Activated naive CD8-positive, alpha-beta T cell treated with anti-CD3 and anti-CD28 coated beads, Interleukin-2, amount 50 U/mL, for 24 hours (primary cell): Measurements from ENCODE around the gene PDE3B.
"Not testable (repeated sequence)": the region's sequence is repeated elsewhere in the genome, so short reads cannot be mapped to it uniquely, and the experiment has no call there.

Source experiments
- ATAC-seq: fragments of 150-1000 bp; cut with Tn5 transposase; one replicate; pipeline ENCODE4 v1.10.0; 2021
- DNase-seq: peaks from one replicate; pipeline ENCODE4 v3.0.0; 2021
- H3K27ac Mint-ChIP-seq: one replicate; pipeline ENCODE4 v1.8.0; 2021; ENCODE audit warnings: mild to moderate bottlenecking, mixed read lengths
- H3K27me3 Mint-ChIP-seq: one replicate; pipeline ENCODE4 v1.8.0; 2021; ENCODE audit warnings: mixed read lengths
- H3K36me3 Mint-ChIP-seq: one replicate; pipeline ENCODE4 v1.8.0; 2021; ENCODE audit warnings: low read depth, mixed read lengths
- H3K4me1 Mint-ChIP-seq: one replicate; pipeline ENCODE4 v1.8.0; 2021; ENCODE audit warnings: mixed read lengths
- H3K4me3 Mint-ChIP-seq: one replicate; pipeline ENCODE4 v1.8.0; 2021; ENCODE audit warnings: mild to moderate bottlenecking, moderate library complexity, mixed read lengths
- H3K9me3 Mint-ChIP-seq: one replicate; pipeline ENCODE4 v1.8.0; 2021; ENCODE audit warnings: mixed read lengths

The PDE3B gene

DNA sequence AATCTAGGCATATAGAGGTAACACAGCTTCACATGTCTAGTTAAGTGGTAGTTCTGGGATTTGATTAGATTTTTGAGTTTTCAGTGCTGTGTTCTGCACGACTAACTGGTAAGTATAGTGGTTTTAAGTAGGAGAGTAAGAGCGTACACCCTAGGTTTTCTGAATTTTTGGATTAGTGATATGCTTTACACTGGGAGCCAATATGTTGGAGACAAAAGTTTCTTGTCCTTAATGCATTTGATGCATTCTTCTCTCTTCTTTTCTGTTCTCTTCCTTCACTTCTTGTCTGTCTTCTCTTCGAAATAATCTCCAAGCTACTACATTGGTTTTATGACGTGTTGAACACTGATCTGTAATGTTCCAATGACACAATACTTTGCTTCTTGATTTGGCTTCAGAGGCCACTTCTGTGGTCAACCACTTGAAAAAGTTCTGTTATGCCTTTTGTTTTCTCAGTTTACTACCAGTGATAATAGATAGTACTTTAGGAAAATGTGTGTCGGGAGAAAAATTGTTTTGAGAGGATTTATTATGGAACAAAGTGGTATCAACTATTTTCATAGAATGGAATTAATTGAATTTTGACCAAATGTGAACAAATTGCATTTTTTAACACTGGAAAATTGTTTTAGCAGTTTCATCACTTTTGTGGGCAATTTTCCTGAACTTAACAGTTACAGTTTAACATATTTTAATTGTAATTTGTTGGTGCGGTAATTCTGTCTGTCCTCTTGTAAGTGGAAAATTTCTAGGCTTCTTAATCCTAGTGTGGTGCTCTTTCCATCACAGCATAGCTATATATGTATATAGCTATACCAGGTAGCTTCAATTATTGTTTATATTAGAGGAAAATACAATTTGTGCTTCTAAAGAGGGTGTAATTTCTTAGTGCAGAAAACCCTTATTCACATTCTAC lies 2.6 kb downstream of the PDE3B start:
- Mint-ChIP-seq H3K27me3 (no peaks in the 10 kb centered on the region), H3K9me3 (no peaks in the 10 kb centered on the region), H3K36me3 (peaks cover 54% of the 10 kb centered on the region), H3K4me1 (peaks cover 56% of the 10 kb centered on the region), H3K27ac (peak overlapping the region; percentile 84), H3K4me3 (peak overlapping the region; percentile 85)
- ATAC-seq (peak; percentile 20), DNase-seq (no peak)

DNA sequence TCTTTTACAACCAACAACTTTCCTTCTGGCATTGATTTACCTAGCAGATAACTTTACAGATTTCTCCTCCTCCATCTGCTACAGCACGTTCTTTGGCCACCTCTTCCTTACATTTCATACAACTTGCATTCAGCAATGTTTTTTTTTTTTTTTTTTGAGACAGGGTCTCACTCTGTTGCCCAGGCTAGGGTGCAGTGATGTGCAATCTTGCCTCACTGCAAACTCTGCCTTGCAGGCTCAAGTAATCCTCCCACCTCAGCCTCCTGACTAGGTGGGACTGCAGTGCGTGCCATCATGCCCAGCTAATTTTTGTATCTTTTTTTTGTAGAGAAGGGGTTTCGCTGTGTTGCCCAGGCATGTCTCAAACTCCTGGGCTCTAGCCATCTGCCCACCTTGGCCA lies 6.5 kb downstream of the PDE3B start:
- no peak for ATAC-seq
- Mint-ChIP-seq H3K27ac (peak overlapping the region; percentile 30), H3K4me1 (peaks cover 70% of the 10 kb centered on the region), H3K27me3 (no peaks in the 10 kb centered on the region), H3K36me3 (peaks cover 64% of the 10 kb centered on the region), H3K9me3 (no peaks in the 10 kb centered on the region), H3K4me3 (peak overlapping the region; percentile 20)
- no peak for DNase-seq

- no peaks in the 10 kb centered on the region for H3K27me3 Mint-ChIP-seq
- ATAC-seq (no peak), DNase-seq (no peak)
- peaks cover 69% of the 10 kb centered on the region for H3K36me3 Mint-ChIP-seq
- H3K9me3 Mint-ChIP-seq: no peaks in the 10 kb centered on the region
- peaks cover 75% of the 10 kb centered on the region for H3K4me1 Mint-ChIP-seq
- no peak overlapping the region for H3K27ac Mint-ChIP-seq
- H3K4me3 Mint-ChIP-seq: no peak overlapping the region
Observed at GRCh38 chr11:14653090-14653489, 9.5 kb downstream of the PDE3B start.

GRCh38 chr11:14655435-14655834 lies 11.8 kb downstream of the PDE3B start:
- ATAC-seq: no peak
- DNase-seq: no peak
- peak overlapping the region; percentile 10 for H3K27ac Mint-ChIP-seq
- H3K4me3 Mint-ChIP-seq: no peak overlapping the region
- H3K9me3 Mint-ChIP-seq: no peaks in the 10 kb centered on the region
- H3K27me3 Mint-ChIP-seq: no peaks in the 10 kb centered on the region
- H3K36me3 Mint-ChIP-seq: peaks cover 70% of the 10 kb centered on the region
- peaks cover 55% of the 10 kb centered on the region for H3K4me1 Mint-ChIP-seq

GRCh38 chr11:14656536-14657457 lies 13.2 kb downstream of the PDE3B start:
- no peaks in the 10 kb centered on the region for H3K27me3 Mint-ChIP-seq
- peaks cover 4% of the 10 kb centered on the region for H3K9me3 Mint-ChIP-seq
- peaks cover 49% of the 10 kb centered on the region for H3K4me1 Mint-ChIP-seq
- no peak for DNase-seq
- peak overlapping the region; percentile 22 for H3K4me3 Mint-ChIP-seq
- H3K27ac Mint-ChIP-seq: no peak overlapping the region
- no peak for ATAC-seq
- H3K36me3 Mint-ChIP-seq: peaks cover 67% of the 10 kb centered on the region

DNA sequence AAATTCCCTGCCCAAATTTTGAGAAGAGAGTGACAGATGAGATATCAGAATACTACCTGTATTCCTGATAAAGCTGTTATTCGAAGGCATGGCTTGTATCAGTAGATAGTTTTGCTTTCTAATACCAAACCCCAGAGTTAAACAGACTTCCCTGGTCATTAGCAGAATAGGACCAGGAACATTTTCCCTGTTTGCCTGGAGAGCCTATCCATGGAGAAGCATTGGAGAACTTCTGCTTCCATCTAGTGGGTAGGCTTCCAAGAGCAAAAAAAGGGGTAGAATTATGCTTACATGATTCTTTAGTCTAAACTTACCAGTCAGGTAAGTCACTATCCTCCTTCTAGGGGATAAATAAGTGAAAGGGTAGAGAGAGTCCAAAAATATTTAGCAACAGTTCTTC lies 14.2 kb downstream of the PDE3B start:
- H3K9me3 Mint-ChIP-seq: peaks cover 4% of the 10 kb centered on the region
- no peaks in the 10 kb centered on the region for H3K27me3 Mint-ChIP-seq
- no peak overlapping the region for H3K27ac Mint-ChIP-seq
- no peak overlapping the region for H3K4me3 Mint-ChIP-seq
- peaks cover 67% of the 10 kb centered on the region for H3K36me3 Mint-ChIP-seq
- no peak for DNase-seq
- H3K4me1 Mint-ChIP-seq: peaks cover 40% of the 10 kb centered on the region
- no peak for ATAC-seq

DNA sequence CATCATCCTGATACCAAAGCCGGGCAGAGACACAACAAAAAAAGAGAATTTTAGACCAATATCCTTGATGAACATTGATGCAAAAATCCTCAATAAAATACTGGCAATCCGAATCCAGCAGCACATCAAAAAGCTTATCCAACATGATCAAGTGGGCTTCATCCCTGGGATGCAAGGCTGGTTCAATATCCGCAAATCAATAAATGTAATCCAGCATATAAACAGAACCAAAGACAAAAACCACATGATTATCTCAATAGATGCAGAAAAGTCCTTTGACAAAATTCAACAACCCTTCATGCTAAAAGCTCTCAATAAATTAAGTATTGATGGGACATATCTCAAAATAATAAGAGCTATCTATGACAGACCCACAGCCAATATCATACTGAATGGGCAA lies 21.3 kb downstream of the PDE3B start:
- H3K36me3 Mint-ChIP-seq: peaks cover 41% of the 10 kb centered on the region
- DNase-seq, H3K4me3 Mint-ChIP-seq, ATAC-seq, H3K27me3 Mint-ChIP-seq, H3K27ac Mint-ChIP-seq, H3K9me3 Mint-ChIP-seq: not testable (repeated sequence)
- H3K4me1 Mint-ChIP-seq: peaks cover 17% of the 10 kb centered on the region

DNA sequence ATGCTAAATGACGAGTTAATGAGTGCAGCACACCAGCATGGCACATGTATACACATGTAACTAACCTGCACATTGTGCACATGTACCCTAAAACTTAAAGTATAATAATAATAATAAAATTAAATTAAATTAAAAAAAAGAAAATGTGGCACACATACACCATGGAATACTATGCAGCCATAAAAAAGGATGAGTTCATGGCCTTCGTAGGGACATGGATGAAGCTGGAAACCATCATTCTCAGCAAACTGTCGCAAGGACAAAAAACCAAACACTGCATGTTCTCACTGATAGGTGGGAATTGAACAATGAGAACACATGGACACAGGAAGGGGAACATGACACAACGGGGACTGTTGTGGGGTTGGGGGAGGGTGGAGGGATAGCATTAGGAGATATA lies 23.7 kb downstream of the PDE3B start:
- not testable (repeated sequence) for ATAC-seq, DNase-seq, H3K27ac Mint-ChIP-seq, H3K4me3 Mint-ChIP-seq, H3K9me3 Mint-ChIP-seq, H3K27me3 Mint-ChIP-seq
- Mint-ChIP-seq H3K4me1 (peaks cover 27% of the 10 kb centered on the region), H3K36me3 (peaks cover 27% of the 10 kb centered on the region)

GRCh38 chr11:14668731-14669301 lies 25.2 kb downstream of the PDE3B start:
- Mint-ChIP-seq H3K27me3 (no peaks in the 10 kb centered on the region), H3K36me3 (peaks cover 33% of the 10 kb centered on the region), H3K4me1 (peaks cover 42% of the 10 kb centered on the region), H3K9me3 (peaks cover 5% of the 10 kb centered on the region), H3K27ac (no peak overlapping the region), H3K4me3 (no peak overlapping the region)
- peak; percentile 43 for ATAC-seq
- DNase-seq: no peak

DNA sequence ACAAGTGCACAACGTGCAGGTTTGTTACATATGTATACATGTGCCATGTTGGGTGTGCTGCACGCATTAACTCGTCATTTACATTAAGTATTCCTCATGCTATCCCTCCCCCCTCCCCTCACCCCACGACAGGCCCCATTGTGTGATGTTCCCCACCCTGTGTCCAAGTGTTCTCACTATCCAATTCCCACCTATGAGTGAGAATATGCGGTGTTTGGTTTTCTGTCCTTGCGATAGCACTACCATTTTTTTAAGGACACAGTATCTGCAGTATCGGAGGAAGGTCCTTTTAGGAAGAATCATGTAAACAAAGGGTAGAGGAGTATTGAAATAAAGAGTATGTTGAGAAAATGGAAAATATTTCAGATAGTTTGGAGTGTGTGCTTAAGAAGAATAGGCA lies 25.9 kb downstream of the PDE3B start:
- Mint-ChIP-seq H3K4me3 (no peak overlapping the region), H3K9me3 (peaks cover 9% of the 10 kb centered on the region), H3K27ac (no peak overlapping the region), H3K27me3 (no peaks in the 10 kb centered on the region), H3K36me3 (peaks cover 33% of the 10 kb centered on the region), H3K4me1 (peaks cover 46% of the 10 kb centered on the region)
- DNase-seq (no peak), ATAC-seq (no peak)

DNA sequence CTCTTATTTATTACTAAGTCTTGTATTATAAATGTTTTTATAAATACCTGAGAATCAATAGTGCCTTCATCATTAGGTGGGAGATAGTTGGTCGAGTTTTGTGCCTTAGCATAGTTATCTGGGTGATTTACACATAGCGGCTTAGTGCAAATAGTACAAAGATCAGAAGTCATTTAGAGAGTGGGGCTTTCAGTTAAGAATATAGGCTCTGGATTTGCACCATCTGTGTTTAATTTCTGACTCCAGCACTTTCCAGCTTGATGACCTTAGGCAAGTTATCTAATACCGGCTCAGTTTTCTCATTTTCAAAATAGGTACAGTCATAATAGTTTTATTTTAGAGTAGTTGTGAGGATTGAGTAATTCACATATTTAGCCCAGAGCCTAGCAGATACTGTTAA lies 26.4 kb downstream of the PDE3B start:
- H3K27me3 Mint-ChIP-seq: no peaks in the 10 kb centered on the region
- H3K4me1 Mint-ChIP-seq: peaks cover 47% of the 10 kb centered on the region
- H3K9me3 Mint-ChIP-seq: peaks cover 9% of the 10 kb centered on the region
- ATAC-seq (no peak), DNase-seq (no peak)
- H3K4me3 Mint-ChIP-seq: no peak overlapping the region
- H3K27ac Mint-ChIP-seq: peak overlapping the region; percentile 0
- H3K36me3 Mint-ChIP-seq: peaks cover 35% of the 10 kb centered on the region

- H3K27ac Mint-ChIP-seq: peak overlapping the region; percentile 65
- H3K9me3 Mint-ChIP-seq: peaks cover 11% of the 10 kb centered on the region
- H3K27me3 Mint-ChIP-seq: no peaks in the 10 kb centered on the region
- H3K36me3 Mint-ChIP-seq: peaks cover 43% of the 10 kb centered on the region
- no peak for DNase-seq
- no peak overlapping the region for H3K4me3 Mint-ChIP-seq
- H3K4me1 Mint-ChIP-seq: peaks cover 49% of the 10 kb centered on the region
- peak; percentile 46 for ATAC-seq
Observed at GRCh38 chr11:14672635-14673034, 29.0 kb downstream of the PDE3B start.

DNA sequence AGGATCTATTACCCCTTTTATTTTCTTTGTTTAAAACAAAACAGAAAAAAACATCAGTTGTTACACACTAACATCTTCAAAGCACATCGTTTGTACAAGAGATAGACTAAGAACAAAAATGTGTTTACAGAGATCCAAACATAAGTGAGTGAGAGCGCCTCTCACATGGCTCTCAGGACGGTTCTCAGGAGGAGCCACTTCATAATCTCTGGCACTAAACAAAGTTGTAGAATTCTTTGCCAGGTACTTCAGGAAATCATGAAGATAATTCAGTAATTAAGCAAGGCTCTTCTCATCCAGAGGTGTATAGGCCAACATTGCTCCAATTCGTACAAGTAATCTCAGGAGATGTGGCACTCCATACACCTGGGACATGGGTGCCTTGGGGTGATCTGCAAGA lies 29.8 kb downstream of the PDE3B start:
- peaks cover 49% of the 10 kb centered on the region for H3K4me1 Mint-ChIP-seq

GRCh38 chr11:14673824-14674405 lies 30.3 kb downstream of the PDE3B start:
- ATAC-seq (no peak), DNase-seq (no peak)
- Mint-ChIP-seq H3K36me3 (peaks cover 50% of the 10 kb centered on the region), H3K4me1 (peaks cover 47% of the 10 kb centered on the region), H3K9me3 (peaks cover 17% of the 10 kb centered on the region), H3K4me3 (no peak overlapping the region), H3K27ac (peak overlapping the region; percentile 58), H3K27me3 (no peaks in the 10 kb centered on the region)

More for the DNA sequence above, 29.8 kb downstream of the PDE3B start:
- Mint-ChIP-seq H3K9me3 (peaks cover 15% of the 10 kb centered on the region), H3K27me3 (no peaks in the 10 kb centered on the region), H3K4me3 (no peak overlapping the region), H3K36me3 (peaks cover 50% of the 10 kb centered on the region), H3K27ac (peak overlapping the region; percentile 58)
- ATAC-seq (no peak), DNase-seq (no peak)
